ENCODE measurements around the gene JAKMIP2.

Gene JAKMIP2

DNA sequence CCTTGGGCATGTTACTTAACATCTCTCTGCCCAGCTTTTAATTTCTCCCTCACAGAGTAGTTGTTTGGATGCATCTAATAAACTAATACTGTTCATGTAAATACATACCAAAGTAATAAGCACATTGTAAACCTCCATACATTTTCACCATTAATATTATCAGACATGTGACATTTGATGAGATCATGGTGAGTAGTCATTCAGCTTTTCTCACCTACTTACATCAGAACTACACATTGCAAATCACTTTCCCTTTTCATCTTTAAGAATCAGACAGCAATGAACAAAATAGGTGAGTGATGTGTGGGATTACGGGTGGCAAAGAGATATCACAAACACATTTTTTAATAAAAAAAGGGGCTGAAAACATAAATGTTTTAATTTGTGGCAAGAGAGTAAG is 89.3 kb downstream of the JAKMIP2 start:
- DNase-seq, result peak in 2 of 3 donors; percentile 43 to 50

- no peak for DNase-seq
Observed at GRCh38 chr5:147691130-147691529, 91.4 kb downstream of the JAKMIP2 start.

DNA sequence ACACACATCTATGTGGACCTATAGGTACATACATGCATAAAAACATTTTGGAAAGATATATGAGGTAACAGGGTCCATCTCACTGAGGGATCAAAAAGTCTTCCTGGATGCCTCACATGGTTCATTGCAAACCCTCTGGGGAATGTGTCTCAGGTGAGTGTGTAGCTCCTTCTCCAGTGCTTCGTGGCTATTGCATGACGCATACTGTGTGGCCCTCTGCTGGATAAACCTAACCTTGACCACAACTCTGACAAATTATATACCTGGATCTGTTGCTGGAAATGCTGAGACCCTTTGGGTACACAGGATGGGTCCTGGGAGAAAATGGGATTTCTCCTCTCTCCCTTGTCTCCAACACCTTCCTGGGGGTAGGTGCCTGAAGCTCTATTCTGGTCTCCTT is 91.9 kb downstream of the JAKMIP2 start:
- DNase-seq, result no peak

- no peak for DNase-seq
Observed at GRCh38 chr5:147689426-147689825, 93.1 kb downstream of the JAKMIP2 start.

DNA sequence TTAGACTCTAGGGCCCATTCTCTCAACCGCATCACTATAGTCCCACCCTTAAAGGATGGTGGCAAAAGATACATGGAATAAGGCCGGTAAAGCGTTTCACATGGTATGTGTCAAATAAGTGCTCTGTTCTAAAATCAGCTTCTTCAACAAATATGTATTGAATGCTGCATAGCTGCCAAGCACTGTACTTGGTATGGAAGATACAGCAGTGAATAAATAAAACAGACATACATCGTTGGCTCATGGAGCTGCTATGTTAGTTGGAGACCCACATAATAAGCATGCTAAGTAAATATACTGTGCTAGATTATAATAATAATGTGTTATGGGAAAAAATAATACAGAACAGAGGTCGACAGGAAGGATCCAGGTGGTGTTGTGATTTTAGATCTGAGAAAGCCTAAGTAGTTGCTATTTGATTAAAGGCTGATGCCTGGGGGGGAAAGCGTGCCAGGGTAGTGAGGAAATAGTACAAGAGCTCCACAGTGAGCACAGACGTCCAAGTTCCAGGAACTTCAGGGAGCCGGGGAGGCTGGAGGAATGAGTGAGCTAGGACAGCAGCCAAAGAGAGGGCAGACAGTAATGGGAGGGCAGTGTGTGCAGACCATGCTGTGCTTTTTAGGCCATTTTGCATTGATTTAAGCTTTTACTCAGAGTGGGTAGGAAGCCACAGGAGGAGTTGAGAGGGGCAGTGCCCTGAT is 93.7 kb downstream of the JAKMIP2 start:
- DNase-seq, result no peak

GRCh38 chr5:147687118-147687517 is 95.4 kb downstream of the JAKMIP2 start:
- DNase-seq, result no peak

GRCh38 chr5:147686421-147686820 is 96.1 kb downstream of the JAKMIP2 start:
- DNase-seq, result no peak

- DNase-seq, result peak in 2 of 3 donors; percentile 18 to 19
Observed at GRCh38 chr5:147685993-147686392, 96.5 kb downstream of the JAKMIP2 start.

GRCh38 chr5:147675168-147675567 is 107.4 kb downstream of the JAKMIP2 start:
- no peak for DNase-seq

GRCh38 chr5:147674411-147674810 is 108.1 kb downstream of the JAKMIP2 start:
- DNase-seq, result no peak

DNA sequence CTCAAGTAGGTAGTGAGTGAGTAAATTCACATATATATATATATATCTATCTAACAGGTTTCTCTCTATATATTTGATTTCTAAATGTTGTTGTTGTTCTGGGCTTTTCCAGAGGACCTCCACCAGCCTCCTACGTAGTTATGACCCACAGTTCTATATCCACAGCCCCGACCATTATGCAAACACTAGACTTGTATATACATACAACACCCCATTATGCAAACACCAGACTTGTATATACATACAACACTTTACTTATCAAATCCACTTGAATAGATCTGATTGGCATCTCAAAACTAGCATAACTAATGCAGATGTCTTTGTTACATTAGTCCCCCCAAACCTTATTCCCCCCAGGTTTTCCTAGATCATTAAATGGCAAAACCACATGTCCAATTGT is 108.7 kb downstream of the JAKMIP2 start:
- DNase-seq, result no peak

DNA sequence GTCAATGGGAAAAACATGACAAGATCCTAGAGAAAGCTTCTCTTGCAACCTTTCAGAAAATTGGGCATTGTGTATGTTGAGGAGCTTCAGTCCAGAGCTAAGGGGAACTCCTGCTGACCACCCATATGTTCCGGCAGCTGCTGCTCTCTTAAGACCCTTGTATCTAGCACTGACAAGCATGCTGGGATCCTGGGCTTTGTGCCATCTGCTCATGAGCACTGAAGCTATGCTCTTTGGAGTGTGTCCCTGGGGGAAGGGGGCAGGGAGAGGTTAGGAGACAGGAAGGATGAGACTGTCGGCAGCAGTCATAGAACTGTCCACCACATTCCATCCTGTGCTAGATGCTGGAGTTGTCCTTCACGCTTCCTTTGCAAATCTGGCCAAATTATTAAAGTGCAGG is 109.3 kb downstream of the JAKMIP2 start:
- DNase-seq, result no peak

DNA sequence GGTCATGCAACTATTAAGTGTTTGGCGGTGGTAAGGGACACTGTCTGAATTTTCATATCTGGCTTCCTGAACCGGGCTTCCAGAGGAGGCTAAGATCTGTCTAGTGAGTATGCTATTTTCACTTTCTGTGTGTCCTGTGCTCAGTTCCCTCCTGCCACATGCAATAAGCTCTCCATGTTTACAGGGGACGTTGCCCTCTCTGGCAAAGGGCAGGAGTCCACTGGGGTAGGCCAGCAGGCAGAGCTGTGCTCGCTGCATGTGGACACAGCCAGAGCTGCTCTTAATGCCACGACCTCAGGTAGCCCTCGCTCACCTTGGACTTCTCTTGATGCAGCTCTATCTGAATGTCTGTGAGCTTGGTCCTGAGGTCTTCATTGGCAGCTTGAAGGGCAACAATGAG is 111.2 kb downstream of the JAKMIP2 start:
- no peak for DNase-seq

GRCh38 chr5:147670815-147671214 is 111.7 kb downstream of the JAKMIP2 start:
- no peak for DNase-seq

DNA sequence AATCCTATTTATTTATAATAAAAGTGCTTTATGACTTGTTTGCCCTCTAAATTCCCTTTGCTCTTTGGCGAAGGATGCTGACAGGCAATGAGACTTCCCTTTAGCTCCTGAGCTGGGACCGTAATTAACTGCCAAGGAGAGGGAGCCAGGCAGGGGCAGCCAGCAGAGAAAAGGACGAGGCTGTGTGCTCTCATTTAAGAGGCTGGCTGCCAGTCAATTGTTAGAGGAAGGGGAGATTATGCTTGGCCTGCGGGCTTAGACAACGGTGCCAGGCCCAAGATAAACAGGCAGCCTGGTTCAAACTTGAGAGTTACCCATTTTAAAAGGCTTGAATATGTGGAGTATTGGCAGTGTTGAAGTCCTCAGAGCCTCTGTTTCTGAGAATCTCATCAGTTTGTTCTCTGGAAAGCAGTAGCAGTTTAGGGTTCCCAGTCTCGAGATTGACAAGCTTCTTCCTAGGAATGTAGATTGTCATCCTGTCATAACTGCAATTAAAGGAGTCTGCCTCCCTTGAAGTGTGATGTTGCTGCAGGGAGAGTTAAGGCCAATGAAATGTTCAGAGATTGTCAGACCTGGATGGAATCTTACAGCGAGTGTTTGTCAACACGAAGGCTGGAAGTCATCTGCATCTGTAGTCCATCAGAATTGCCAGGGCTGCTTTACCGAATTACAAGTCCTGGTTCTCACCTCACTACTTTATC is 113.2 kb downstream of the JAKMIP2 start:
- no peak for DNase-seq

- DNase-seq, result no peak
Observed at GRCh38 chr5:147668385-147668784, 114.1 kb downstream of the JAKMIP2 start.

DNA sequence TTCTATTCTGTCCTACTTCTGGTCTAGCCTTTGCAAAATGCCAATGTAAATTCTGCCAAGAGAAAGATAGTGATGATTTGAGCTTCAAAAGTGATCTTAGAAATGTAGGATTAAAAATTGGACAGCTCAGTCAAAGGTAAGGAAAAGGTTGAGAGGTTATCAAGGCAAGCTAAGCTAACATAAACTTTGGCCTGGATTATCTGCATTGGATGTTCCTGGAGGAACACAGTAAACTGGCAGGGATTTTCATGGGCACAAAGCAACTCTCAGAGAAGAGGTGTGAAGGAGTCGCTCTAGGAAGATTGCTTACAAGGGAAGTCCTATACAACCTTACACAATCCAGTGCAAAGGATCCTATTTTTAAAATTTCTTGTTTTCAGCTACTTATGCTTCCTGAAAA is 115.2 kb downstream of the JAKMIP2 start:
- no peak for DNase-seq

DNA sequence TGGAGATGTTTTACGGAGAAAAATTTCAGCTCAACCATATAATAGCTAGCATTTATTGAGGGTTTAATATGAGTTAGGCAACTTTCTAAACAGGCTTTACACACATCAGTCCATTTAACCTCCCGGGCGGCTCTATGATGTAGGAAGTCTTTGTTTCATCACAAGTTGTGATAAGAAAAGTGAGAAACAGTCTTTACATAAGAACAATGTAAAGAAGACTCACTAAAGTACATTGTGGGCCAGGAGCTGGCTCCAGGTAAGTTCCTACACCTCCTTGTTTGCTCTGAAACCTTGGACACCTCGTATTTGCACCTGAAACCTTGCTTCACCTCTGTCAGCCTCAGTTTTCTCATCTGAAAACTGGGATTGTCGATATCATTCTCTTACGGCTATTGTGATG is 116.1 kb downstream of the JAKMIP2 start:
- DNase-seq, result no peak

- peak in 1 of 3 donors; percentile 24 for DNase-seq
Observed at GRCh38 chr5:147661541-147661940, 121.0 kb downstream of the JAKMIP2 start.

DNA sequence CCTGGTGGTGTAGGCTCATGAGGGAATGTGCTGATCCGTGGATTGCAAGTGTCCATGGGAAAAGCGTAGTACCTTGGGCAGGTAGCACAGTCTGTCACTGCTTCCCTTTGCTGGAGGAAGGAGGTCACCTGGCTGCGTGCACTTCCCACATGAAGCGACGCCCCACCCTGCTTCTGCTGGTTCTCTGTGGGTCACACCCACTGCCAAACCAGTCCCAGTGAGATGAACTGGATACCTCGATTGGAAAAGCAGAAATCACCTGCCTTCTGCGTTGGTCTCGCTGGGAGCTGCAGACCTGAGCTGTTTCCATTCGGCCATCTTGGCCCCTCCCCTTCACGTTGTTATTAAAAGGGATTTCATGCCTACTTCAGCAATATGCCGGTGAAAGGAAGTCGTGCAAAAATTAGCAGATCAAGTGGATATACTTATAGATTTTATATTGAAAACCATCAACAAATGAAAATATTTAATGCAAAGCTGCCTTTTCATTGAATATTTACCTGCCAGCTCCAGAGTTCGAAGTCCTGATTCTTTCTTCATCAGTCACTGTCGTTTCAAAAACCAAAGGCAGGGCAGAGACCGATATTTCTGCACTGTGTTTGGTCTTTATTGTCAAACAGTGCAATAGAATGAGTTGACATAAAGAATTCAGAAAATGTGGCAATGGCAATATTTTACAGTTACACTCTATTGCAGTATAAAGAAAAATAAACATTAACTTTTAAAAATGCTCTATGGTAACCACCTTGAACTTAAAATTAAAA is 123.2 kb downstream of the JAKMIP2 start:
- DNase-seq, result no peak

DNA sequence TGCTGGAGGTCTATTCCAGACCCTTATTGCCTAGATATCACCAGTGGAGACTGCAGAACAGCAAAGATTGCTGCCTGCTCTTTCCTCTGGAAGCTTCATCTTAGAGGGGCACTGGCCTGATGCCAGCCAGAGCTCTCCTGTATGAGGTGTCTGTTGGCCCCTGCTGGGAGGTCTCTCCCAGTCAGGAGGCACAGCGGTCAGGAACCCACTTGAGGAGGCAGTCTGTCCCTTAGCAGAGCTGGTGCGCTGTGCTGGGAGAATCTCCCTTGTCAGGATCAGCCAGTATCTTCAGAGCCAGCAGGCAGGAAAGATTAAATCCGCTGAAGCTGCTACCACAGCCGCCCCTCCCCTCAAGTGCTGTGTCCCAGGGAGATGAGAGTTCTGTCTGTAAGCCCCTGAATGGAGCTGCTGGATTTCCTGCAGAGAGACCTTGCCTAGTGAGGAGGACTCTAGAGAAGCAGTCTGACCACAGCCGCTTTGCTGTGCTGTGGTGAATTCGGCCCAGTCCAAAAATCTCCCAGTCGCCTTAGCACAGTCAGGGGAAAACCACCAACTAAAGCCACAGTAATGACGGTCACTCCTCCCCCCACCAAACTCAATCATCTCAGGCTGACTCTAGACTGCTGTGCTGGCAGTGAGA is 124.1 kb downstream of the JAKMIP2 start:
- no peak for DNase-seq

DNA sequence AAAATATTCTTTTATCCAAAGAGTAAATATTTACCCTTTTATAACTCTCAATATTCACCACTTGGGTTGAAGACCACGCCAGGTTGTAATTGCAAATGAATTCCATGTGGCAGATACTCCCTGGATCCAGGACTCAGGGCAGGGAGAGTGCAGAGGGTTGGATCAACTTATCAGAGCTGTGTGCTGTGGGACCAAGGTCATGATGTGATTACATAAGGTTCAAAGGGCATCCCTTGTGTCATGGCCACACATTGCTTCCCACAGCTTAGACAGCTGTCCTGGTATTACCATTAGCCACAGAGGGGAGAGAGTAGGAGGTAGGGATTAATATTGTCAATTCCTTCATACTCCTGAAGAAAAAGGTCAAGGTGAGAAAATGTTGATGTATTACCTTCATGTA is 133.9 kb downstream of the JAKMIP2 start:
- no peak for DNase-seq

GRCh38 chr5:147645197-147645596 is 137.3 kb downstream of the JAKMIP2 start:
- peak in 1 of 3 donors; percentile 12 for DNase-seq
